ENCODE data around the gene PADI4.

- TF ChIP-seq CTCF (conservative IDR thresholded peaks at IDR 0.05; ENCODE audit: low read depth, low read length) (no peak), MAFK (IDR thresholded peaks at IDR 0.05; ENCODE audit: low read depth, low read length) (no peak), POLR2A (IDR thresholded peaks at IDR 0.05; ENCODE audit: low read depth, low read length) (no peak), ELK1 (IDR thresholded peaks at IDR 0.05; ENCODE audit: borderline replicate concordance, low read depth, low read length) (no peak), RCOR1 (IDR thresholded peaks at IDR 0.05; ENCODE audit: insufficient replicate concordance, low read length) (no peak)
Observed at GRCh38 chr1:17393230-17393629, 85.2 kb downstream of the PADI4 start.

All from IMR-90 (cell line).